Astrocyte (in vitro differentiated cells and primary cell): Measurements from ENCODE around the gene KRT5. TPM values are rescaled to one million over a fixed set of nuclear protein-coding genes. Genes with fewer than 3 reads are reported as not detected.

Source experiments
- DNase-seq: peaks from one replicate; pipeline ENCODE4 v3.0.0-alpha.2; 2010; ENCODE audit warnings: low read depth
- FAIRE-seq: peaks from 2 replicates; lab custom pipeline; 2011; peaks lifted over from hg19 to GRCh38; lab: Jason Lieb, UNC
- H2AFZ ChIP-seq: 2 replicates; pipeline ENCODE4 v1.6.0; 2012; ENCODE audit warnings: low read depth, low read length, inconsistent platforms
- H3K27ac ChIP-seq: 2 replicates; pipeline ENCODE4 v1.5.1; 2011; ENCODE audit warnings: low read depth, low read length, inconsistent platforms
- H3K27me3 ChIP-seq: 2 replicates; pipeline ENCODE4 v1.6.0; 2011; ENCODE audit warnings: low read length, inconsistent platforms; ENCODE audit not compliant: insufficient read depth
- H3K36me3 ChIP-seq: 2 replicates; pipeline ENCODE4 v1.5.1; 2011; ENCODE audit warnings: low read length, inconsistent platforms; ENCODE audit not compliant: insufficient read depth
- H3K4me1 ChIP-seq: 2 replicates; pipeline ENCODE4 v1.5.1; 2011; ENCODE audit warnings: low read length, inconsistent platforms; ENCODE audit not compliant: insufficient read depth
- H3K4me2 ChIP-seq: 2 replicates; pipeline ENCODE4 v1.6.0; 2012; ENCODE audit warnings: low read length, inconsistent platforms
- H3K4me3 ChIP-seq: 2 replicates; pipeline ENCODE4 v1.5.1; 2011; ENCODE audit warnings: low read depth, mild to moderate bottlenecking, low read length, inconsistent platforms; ENCODE audit not compliant: insufficient read depth
- H3K79me2 ChIP-seq: 2 replicates; pipeline ENCODE4 v1.6.0; 2012; ENCODE audit warnings: mild to moderate bottlenecking, low read length, inconsistent platforms; ENCODE audit not compliant: insufficient read depth
- H3K9ac ChIP-seq: 2 replicates; pipeline ENCODE4 v1.6.0; 2012; ENCODE audit warnings: mild to moderate bottlenecking, low read length, inconsistent platforms
- H3K9me3 ChIP-seq: 2 replicates; pipeline ENCODE4 v1.5.1; 2012; ENCODE audit warnings: low read depth, mild to moderate bottlenecking, low read length, inconsistent platforms; ENCODE audit not compliant: insufficient read depth
- H4K20me1 ChIP-seq: 2 replicates; pipeline ENCODE4 v1.6.0; 2012; ENCODE audit warnings: low read length, inconsistent platforms; ENCODE audit not compliant: insufficient read depth
- H3K27ac Mint-ChIP-seq: one replicate; pipeline ENCODE4 v1.8.0; 2021; ENCODE audit warnings: mild to moderate bottlenecking, mixed read lengths; ENCODE audit not compliant: unreplicated experiment
- H3K27me3 Mint-ChIP-seq: one replicate; pipeline ENCODE4 v1.8.0; 2021; ENCODE audit warnings: low read depth, mixed read lengths; ENCODE audit not compliant: unreplicated experiment
- H3K36me3 Mint-ChIP-seq: one replicate; pipeline ENCODE4 v1.8.0; 2021; ENCODE audit warnings: low read depth, mixed read lengths; ENCODE audit not compliant: unreplicated experiment
- H3K4me1 Mint-ChIP-seq: one replicate; pipeline ENCODE4 v1.8.0; 2021; ENCODE audit warnings: low read depth, mixed read lengths; ENCODE audit not compliant: unreplicated experiment
- H3K4me3 Mint-ChIP-seq: one replicate; pipeline ENCODE4 v1.8.0; 2021; ENCODE audit warnings: mild to moderate bottlenecking, moderate library complexity, mixed read lengths; ENCODE audit not compliant: unreplicated experiment
- H3K9me3 Mint-ChIP-seq: one replicate; pipeline ENCODE4 v1.8.0; 2021; ENCODE audit warnings: mild to moderate bottlenecking, mixed read lengths; ENCODE audit not compliant: unreplicated experiment
- EZH2 ChIP-seq: IDR thresholded peaks from 2 replicates; pipeline ENCODE4 v1.6.1; 2012; ENCODE audit warnings: mild to moderate bottlenecking, low read length, inconsistent platforms; ENCODE audit not compliant: insufficient read depth
- total RNA-seq: library from RNA; stranded (reverse); gene quantifications from 2 replicates; pipeline ENCODE4 v1.2.1, GENCODE V29; 2021
- TF ChIP-seq, protein P1 (sequence below): IDR thresholded peaks from 2 replicates; pipeline ENCODE4 v1.5.1; 2011; ENCODE audit warnings: low read depth, mild to moderate bottlenecking, inconsistent platforms, low read length, moderate library complexity; ENCODE audit not compliant: insufficient read depth

KRT5 gene
- total RNA-seq, 1 donor from 2014 or later, result 0.25 TPM

- no peak for DNase-seq
- no peak overlapping the region for H3K4me2 ChIP-seq
- H3K36me3 ChIP-seq, result no peaks in the 10 kb centered on the region
- no peaks in the 10 kb centered on the region for H3K79me2 ChIP-seq
- Mint-ChIP-seq H3K4me3 (no peak overlapping the region), H3K27me3 (no peaks in the 10 kb centered on the region), H3K9me3 (no peaks in the 10 kb centered on the region), H3K36me3 (no peaks in the 10 kb centered on the region), H3K27ac (no peak overlapping the region), H3K4me1 (peaks cover 14% of the 10 kb centered on the region)
- no peak overlapping the region for H3K9ac ChIP-seq
- FAIRE-seq, result no peak
- H3K9me3 ChIP-seq, result no peaks in the 10 kb centered on the region
- no peak overlapping the region for H2AFZ ChIP-seq
- H3K4me1 ChIP-seq, result peaks cover 2% of the 10 kb centered on the region
- no peak for TF ChIP-seq EZH2
- TF ChIP-seq, protein P1, sequence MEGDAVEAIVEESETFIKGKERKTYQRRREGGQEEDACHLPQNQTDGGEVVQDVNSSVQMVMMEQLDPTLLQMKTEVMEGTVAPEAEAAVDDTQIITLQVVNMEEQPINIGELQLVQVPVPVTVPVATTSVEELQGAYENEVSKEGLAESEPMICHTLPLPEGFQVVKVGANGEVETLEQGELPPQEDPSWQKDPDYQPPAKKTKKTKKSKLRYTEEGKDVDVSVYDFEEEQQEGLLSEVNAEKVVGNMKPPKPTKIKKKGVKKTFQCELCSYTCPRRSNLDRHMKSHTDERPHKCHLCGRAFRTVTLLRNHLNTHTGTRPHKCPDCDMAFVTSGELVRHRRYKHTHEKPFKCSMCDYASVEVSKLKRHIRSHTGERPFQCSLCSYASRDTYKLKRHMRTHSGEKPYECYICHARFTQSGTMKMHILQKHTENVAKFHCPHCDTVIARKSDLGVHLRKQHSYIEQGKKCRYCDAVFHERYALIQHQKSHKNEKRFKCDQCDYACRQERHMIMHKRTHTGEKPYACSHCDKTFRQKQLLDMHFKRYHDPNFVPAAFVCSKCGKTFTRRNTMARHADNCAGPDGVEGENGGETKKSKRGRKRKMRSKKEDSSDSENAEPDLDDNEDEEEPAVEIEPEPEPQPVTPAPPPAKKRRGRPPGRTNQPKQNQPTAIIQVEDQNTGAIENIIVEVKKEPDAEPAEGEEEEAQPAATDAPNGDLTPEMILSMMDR, result no peak
- H4K20me1 ChIP-seq, result no peaks in the 10 kb centered on the region
- no peak overlapping the region for H3K27ac ChIP-seq
- H3K4me3 ChIP-seq, result no peak overlapping the region
- H3K27me3 ChIP-seq, result no peaks in the 10 kb centered on the region
Measured at GRCh38 chr12:52508211-52508610, 12.0 kb downstream of the KRT5 start.

GRCh38 chr12:52506858-52507715 is 13.1 kb downstream of the KRT5 start:
- DNase-seq (peak; percentile 85), FAIRE-seq (peak; percentile 54)
- no peaks in the 10 kb centered on the region for H3K79me2 ChIP-seq
- H2AFZ ChIP-seq, result no peak overlapping the region
- no peak overlapping the region for H3K4me3 ChIP-seq
- H3K27me3 ChIP-seq, result no peaks in the 10 kb centered on the region
- peaks cover 2% of the 10 kb centered on the region for H3K4me1 ChIP-seq
- H3K27me3 Mint-ChIP-seq, result no peaks in the 10 kb centered on the region
- H3K27ac ChIP-seq, result no peak overlapping the region
- H3K4me2 ChIP-seq, result no peak overlapping the region
- peak overlapping the region; percentile 13 for H3K9ac ChIP-seq
- peak overlapping the region; percentile 56 for H3K27ac Mint-ChIP-seq
- no peaks in the 10 kb centered on the region for H3K36me3 Mint-ChIP-seq
- H3K9me3 ChIP-seq, result no peaks in the 10 kb centered on the region
- no peaks in the 10 kb centered on the region for H3K36me3 ChIP-seq
- TF ChIP-seq, protein P1, result peak; percentile 61
- no peak for TF ChIP-seq EZH2
- peaks cover 14% of the 10 kb centered on the region for H3K4me1 Mint-ChIP-seq
- no peaks in the 10 kb centered on the region for H4K20me1 ChIP-seq
- peak overlapping the region; percentile 10 for H3K4me3 Mint-ChIP-seq
- H3K9me3 Mint-ChIP-seq, result no peaks in the 10 kb centered on the region

DNA sequence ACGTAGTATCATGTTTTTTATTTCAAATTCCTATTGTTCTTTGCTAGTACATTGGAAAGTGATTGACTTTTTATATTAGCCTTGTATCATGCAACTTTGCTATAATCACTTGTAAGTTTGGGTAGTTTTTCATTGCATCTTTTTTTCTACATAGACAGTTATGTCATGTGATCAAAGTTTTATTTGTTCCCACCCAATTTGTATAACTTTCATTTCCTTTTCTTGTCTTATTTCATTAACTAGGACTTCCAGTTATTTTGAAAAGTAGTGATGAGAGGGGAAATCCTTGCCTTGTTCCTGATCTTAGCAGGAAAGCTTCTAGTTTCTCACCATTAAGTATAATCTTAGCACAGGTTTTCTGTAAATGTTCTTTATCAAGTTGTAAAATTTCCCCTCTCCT is 17.3 kb downstream of the KRT5 start:
- no peaks in the 10 kb centered on the region for H3K9me3 ChIP-seq
- H3K79me2 ChIP-seq, result no peaks in the 10 kb centered on the region
- H3K4me3 ChIP-seq, result no peak overlapping the region
- Mint-ChIP-seq H3K4me1 (peaks cover 20% of the 10 kb centered on the region), H3K9me3 (no peaks in the 10 kb centered on the region), H3K4me3 (no peak overlapping the region), H3K27ac (no peak overlapping the region), H3K36me3 (no peaks in the 10 kb centered on the region), H3K27me3 (no peaks in the 10 kb centered on the region)
- peaks cover 6% of the 10 kb centered on the region for H3K4me1 ChIP-seq
- no peaks in the 10 kb centered on the region for H4K20me1 ChIP-seq
- no peaks in the 10 kb centered on the region for H3K36me3 ChIP-seq
- H3K27ac ChIP-seq, result no peak overlapping the region
- FAIRE-seq, result peak; percentile 85
- no peak overlapping the region for H2AFZ ChIP-seq
- TF ChIP-seq, protein P1, result no peak
- TF ChIP-seq EZH2, result no peak
- H3K4me2 ChIP-seq, result no peak overlapping the region
- H3K27me3 ChIP-seq, result no peaks in the 10 kb centered on the region
- no peak for DNase-seq
- H3K9ac ChIP-seq, result no peak overlapping the region
